ENCODE results near the gene SND1. TPM values are rescaled to one million over a fixed set of nuclear protein-coding genes. Genes with fewer than 3 reads are reported as not detected.

Gene SND1
- total and polyA plus RNA-seq, 12 donors = 58.9 to 266 (median 132) TPM

DNA sequence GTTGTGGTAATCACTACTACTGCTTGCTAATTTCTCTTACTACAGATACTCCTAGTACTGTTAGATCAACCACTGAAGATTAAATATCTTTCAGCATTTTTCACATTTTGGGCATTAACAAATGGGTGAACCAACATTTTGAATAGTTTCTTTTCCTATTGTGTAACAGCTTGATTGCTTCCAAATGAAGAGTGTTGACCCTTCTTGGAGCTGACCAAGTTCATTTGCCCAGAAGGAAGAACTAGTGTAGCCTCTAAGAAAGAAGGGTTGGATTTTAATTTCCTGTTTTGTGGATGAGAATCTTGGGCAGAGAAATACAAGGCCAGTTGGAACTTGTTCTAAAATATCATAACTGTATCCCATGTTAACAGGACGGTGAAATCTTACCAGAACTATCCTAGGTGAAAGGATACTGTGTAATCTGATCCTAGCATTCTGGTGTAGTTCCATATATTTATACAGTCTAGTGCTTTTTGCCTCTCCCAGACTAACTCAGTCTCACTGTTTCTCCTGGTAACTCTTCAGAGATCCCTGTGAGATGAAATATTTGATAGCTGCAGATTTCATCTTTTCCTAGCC is 37.3 kb downstream of the SND1 start:
- Histone ChIP-seq H3K9me3 (replicated peaks in 1 of 3) (no peaks in the 10 kb centered on the region), H3K4me1 (replicated peaks in 1 of 2) (no peaks in the 10 kb centered on the region), H3K27me3 (no peaks in the 10 kb centered on the region), H3K27ac (no peak overlapping the region), H3K36me3 (replicated peaks in 1 of 2) (peaks cover 0 to 25% of the 10 kb centered on the region in 2 donors), H3K4me3 (no peak overlapping the region)
- intact Hi-C loops (cut with DNase I) = no loop called here
- TF ChIP-seq, protein P1, sequence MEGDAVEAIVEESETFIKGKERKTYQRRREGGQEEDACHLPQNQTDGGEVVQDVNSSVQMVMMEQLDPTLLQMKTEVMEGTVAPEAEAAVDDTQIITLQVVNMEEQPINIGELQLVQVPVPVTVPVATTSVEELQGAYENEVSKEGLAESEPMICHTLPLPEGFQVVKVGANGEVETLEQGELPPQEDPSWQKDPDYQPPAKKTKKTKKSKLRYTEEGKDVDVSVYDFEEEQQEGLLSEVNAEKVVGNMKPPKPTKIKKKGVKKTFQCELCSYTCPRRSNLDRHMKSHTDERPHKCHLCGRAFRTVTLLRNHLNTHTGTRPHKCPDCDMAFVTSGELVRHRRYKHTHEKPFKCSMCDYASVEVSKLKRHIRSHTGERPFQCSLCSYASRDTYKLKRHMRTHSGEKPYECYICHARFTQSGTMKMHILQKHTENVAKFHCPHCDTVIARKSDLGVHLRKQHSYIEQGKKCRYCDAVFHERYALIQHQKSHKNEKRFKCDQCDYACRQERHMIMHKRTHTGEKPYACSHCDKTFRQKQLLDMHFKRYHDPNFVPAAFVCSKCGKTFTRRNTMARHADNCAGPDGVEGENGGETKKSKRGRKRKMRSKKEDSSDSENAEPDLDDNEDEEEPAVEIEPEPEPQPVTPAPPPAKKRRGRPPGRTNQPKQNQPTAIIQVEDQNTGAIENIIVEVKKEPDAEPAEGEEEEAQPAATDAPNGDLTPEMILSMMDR (IDR thresholded peaks at IDR 0.05) = no peak
- no peak for TF ChIP-seq POLR2A (IDR thresholded peaks at IDR 0.05)
- 70 to 86% (median 81%) methylated on average over 1 of the region's 1 CpG for WGBS, 4 donors
- DNase-seq = no peak

GRCh38 chr7:127690337-127690736 is 38.3 kb downstream of the SND1 start:
- intact Hi-C loops (cut with DNase I) = no loop called here
- no peaks in the 10 kb centered on the region for H3K27me3 ChIP-seq
- H3K36me3 ChIP-seq (replicated peaks in 1 of 2) = peaks cover 0 to 33% of the 10 kb centered on the region in 2 donors
- no peaks in the 10 kb centered on the region for H3K4me1 ChIP-seq (replicated peaks in 1 of 2)
- H3K4me3 ChIP-seq = no peak overlapping the region
- TF ChIP-seq, protein P1 (IDR thresholded peaks at IDR 0.05) = no peak
- TF ChIP-seq POLR2A (IDR thresholded peaks at IDR 0.05) = no peak
- DNase-seq = no peak
- WGBS, 4 donors = 91 to 93% (median 92%) methylated on average over 3 of the region's 3 CpGs
- no peaks in the 10 kb centered on the region for H3K9me3 ChIP-seq (replicated peaks in 1 of 3)
- H3K27ac ChIP-seq = no peak overlapping the region

GRCh38 chr7:127690806-127691205 is 38.8 kb downstream of the SND1 start:
- 89 to 95% (median 92%) methylated on average over 3 of the region's 3 CpGs for WGBS, 4 donors

DNA sequence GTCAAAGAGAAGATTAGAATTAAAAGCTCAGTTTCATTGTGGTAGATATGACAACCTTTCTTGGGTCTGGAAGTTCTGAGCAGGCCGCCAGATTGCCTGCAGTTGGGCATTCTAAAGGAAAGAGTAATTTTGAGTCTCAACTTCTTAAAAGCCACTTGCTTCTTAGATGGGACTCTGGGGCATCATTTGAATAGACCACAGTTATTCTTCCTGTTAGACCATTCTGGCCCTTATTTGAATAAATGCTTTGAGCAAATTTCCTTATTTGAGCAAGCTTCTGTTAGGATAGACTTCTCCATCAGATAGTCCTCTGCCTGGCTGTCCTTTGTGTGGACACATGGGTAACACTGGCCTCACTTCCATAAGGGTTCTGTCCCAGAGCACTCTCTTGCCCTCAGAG is 40.2 kb downstream of the SND1 start:
- intact Hi-C loops (cut with DNase I) = no loop called here
- Histone ChIP-seq H3K9me3 (replicated peaks in 1 of 3) (no peaks in the 10 kb centered on the region), H3K36me3 (replicated peaks in 1 of 2) (peaks cover 0 to 28% of the 10 kb centered on the region in 2 donors), H3K4me1 (replicated peaks in 1 of 2) (no peaks in the 10 kb centered on the region), H3K27ac (no peak overlapping the region), H3K27me3 (no peaks in the 10 kb centered on the region), H3K4me3 (no peak overlapping the region)
- TF ChIP-seq POLR2A (IDR thresholded peaks at IDR 0.05) = no peak
- TF ChIP-seq, protein P1 (IDR thresholded peaks at IDR 0.05) = no peak
- no peak for DNase-seq
- 82 to 100% (median 98%) methylated on average over 1 of the region's 1 CpG for WGBS, 4 donors

More at GRCh38 chr7:127690806-127691205, 38.8 kb downstream of the SND1 start:
- Histone ChIP-seq H3K36me3 (replicated peaks in 1 of 2) (peaks cover 0 to 35% of the 10 kb centered on the region in 2 donors), H3K27me3 (no peaks in the 10 kb centered on the region), H3K4me1 (replicated peaks in 1 of 2) (no peaks in the 10 kb centered on the region), H3K9me3 (replicated peaks in 1 of 3) (no peaks in the 10 kb centered on the region), H3K27ac (no peak overlapping the region), H3K4me3 (no peak overlapping the region)
- DNase-seq = no peak
- intact Hi-C loops (cut with DNase I) = no loop called here
- no peak for TF ChIP-seq POLR2A (IDR thresholded peaks at IDR 0.05)
- TF ChIP-seq, protein P1 (IDR thresholded peaks at IDR 0.05) = no peak
